HepG2 (cell line): ENCODE measurements around the gene PTCH1. TPM values are rescaled to one million over a fixed set of nuclear protein-coding genes. Genes with fewer than 3 reads are reported as not detected.

Experiments used
- CEBPG ChIP-seq: IDR thresholded peaks from 2 replicates; pipeline ENCODE4 v1.6.1; 2016
- HDAC1 ChIP-seq: sonication (generic); formaldehyde crosslinking; IDR thresholded peaks from 2 replicates; pipeline ENCODE4 v1.5.1; 2020; ENCODE audit warnings: mild to moderate bottlenecking, missing genetic modification reagents
- HMG20A ChIP-seq: IDR thresholded peaks from 2 replicates; pipeline ENCODE4 v1.6.1; 2016; ENCODE audit warnings: borderline replicate concordance
- HNF4A ChIP-seq: sonication (generic); formaldehyde crosslinking; IDR thresholded peaks from 2 replicates; pipeline ENCODE4 v1.4.0; 2020; ENCODE audit warnings: missing genetic modification reagents
- MXD4 ChIP-seq: IDR thresholded peaks from 2 replicates; pipeline ENCODE4 v1.6.1; 2016; ENCODE audit warnings: mild to moderate bottlenecking, missing biosample characterization, missing genetic modification reagents
- NR2F6 ChIP-seq, 2 experiments: IDR thresholded peaks; 2 replicates each; pipeline ENCODE4 v1.6.1; 2016; ENCODE audit warnings: antibody characterized with exemption in 1 of 2, mild to moderate bottlenecking in 1 of 2
- PHF20 ChIP-seq: sonication (generic); formaldehyde crosslinking; IDR thresholded peaks from 2 replicates; pipeline ENCODE4 v1.5.0; 2020; ENCODE audit warnings: mild to moderate bottlenecking, missing genetic modification reagents
- RFX5 ChIP-seq: IDR thresholded peaks from 2 replicates; pipeline ENCODE4 v1.6.1; 2011; ENCODE audit warnings: low read depth, low read length, improper control_type of control experiment
- SAP130 ChIP-seq: IDR thresholded peaks from 2 replicates; pipeline ENCODE4 v1.6.1; 2016; ENCODE audit warnings: low read depth
- TBX2 ChIP-seq: sonication (generic); formaldehyde crosslinking; IDR thresholded peaks from 2 replicates; pipeline ENCODE4 v1.5.0; 2020; ENCODE audit warnings: missing genetic modification reagents, mild to moderate bottlenecking, borderline replicate concordance
- TGIF2 ChIP-seq: IDR thresholded peaks from 2 replicates; pipeline ENCODE4 v1.6.1; 2016; ENCODE audit warnings: control low read depth, missing compliant biosample characterization
- ZFP62 ChIP-seq: sonication (generic); formaldehyde crosslinking; IDR thresholded peaks from 2 replicates; pipeline ENCODE4 v1.4.0; 2020; ENCODE audit warnings: missing genetic modification reagents
- ZFX ChIP-seq: sonication (generic); formaldehyde crosslinking; IDR thresholded peaks from 2 replicates; pipeline ENCODE4 v1.4.0; 2020; ENCODE audit warnings: mild to moderate bottlenecking, low read depth, missing genetic modification reagents, moderate library complexity
- ZNF543 ChIP-seq: sonication (generic); formaldehyde crosslinking; IDR thresholded peaks from 2 replicates; pipeline ENCODE4 v1.4.0; 2020; ENCODE audit warnings: mild to moderate bottlenecking, missing genetic modification reagents
- polyA plus RNA-seq, 8 experiments: library from polyadenylated mRNA; depleted of rRNA in 3 of 8; stranded (reverse) in 7 of 8; unstranded in 1 of 8; fragments of >200 nt; fragmentation: Illumina TruSeq in 4 of 8; extraction: Trizol in 4 of 8; gene quantifications; 2 replicates each; pipeline versions ENCODE4 v1.2.1 to v1.2.3, GENCODE V29; 2011 to 2016; ENCODE audit warnings: low read depth in 4 of 8, missing spikeins in 1 of 8, mixed read lengths in 1 of 8; ENCODE audit not compliant: insufficient read depth in 1 of 8
- total RNA-seq, 5 experiments: library from RNA; depleted of rRNA; stranded (reverse); fragments of >200 nt; fragmentation: Illumina TruSeq; extraction: Trizol; gene quantifications; 2 replicates each; pipeline ENCODE4 v1.2.3, GENCODE V29; 2016; ENCODE audit warnings: low read depth in 1 of 5
- TF ChIP-seq, protein P1 (sequence below): sonication (generic); formaldehyde crosslinking; IDR thresholded peaks from 2 replicates; pipeline ENCODE4 v1.9.0; 2021; ENCODE audit warnings: mild to moderate bottlenecking, missing genetic modification reagents
- TF ChIP-seq, protein P2 (sequence below): IDR thresholded peaks from 2 replicates; pipeline ENCODE4 v1.6.1; 2018; ENCODE audit warnings: missing genetic modification reagents
- TF ChIP-seq, protein P3 (sequence below): sonication (generic); formaldehyde crosslinking; IDR thresholded peaks from 2 replicates; pipeline ENCODE4 v1.4.0; 2020; ENCODE audit warnings: missing genetic modification reagents
- TF ChIP-seq, protein P4 (sequence below): IDR thresholded peaks from 2 replicates; pipeline ENCODE4 v1.4.0; 2020; ENCODE audit warnings: mild to moderate bottlenecking, missing genetic modification reagents

The PTCH1 gene
- total and polyA plus RNA-seq, 2 of the 13 experiments (the other 11 are each of a cell fraction or from before 2014, with no cell fraction given) = 2.8 to 3.9 TPM

DNA sequence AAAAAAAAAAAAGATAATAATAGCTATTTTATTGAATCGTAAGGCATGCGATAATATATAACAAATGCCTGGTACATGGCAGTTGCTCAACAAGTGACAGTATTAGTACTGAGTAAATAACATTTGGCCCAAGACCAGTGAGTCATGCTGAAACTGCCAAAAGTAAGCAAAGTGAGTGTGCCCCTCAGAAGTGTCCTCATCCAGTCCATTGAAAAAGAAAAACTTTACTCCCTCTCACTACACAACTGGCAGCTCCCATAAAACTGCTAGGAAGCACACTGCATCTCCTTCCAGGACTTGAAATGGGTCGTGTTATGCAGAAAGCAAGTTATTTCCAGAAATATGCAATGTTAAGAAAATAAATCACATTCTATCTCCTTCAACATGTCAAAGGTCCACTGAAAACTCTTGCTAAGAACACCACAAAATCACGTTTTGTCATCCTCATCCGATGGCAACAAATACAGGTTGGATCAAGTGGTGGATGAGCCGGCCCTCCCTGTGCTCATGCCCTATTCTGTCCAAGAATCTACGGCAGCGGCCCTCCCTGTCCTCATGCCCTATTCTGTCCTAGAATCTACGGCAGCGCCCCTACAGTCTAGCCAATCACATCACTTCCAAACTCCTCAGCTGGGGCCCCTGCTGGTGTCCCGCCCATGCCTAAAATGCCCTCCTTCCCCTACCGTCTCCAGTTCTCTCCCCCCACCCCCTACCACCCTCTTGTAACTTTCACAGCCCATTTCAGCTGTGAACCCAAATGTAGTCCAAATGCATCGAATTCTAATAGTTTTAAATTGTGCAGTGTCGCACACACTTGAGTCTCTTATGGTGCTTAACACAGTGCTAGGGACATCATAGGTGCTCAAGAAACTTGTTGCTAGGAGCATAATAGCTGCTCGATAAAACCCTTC, 12.5 kb downstream of the PTCH1 start (continued):
- TF ChIP-seq, protein P1, sequence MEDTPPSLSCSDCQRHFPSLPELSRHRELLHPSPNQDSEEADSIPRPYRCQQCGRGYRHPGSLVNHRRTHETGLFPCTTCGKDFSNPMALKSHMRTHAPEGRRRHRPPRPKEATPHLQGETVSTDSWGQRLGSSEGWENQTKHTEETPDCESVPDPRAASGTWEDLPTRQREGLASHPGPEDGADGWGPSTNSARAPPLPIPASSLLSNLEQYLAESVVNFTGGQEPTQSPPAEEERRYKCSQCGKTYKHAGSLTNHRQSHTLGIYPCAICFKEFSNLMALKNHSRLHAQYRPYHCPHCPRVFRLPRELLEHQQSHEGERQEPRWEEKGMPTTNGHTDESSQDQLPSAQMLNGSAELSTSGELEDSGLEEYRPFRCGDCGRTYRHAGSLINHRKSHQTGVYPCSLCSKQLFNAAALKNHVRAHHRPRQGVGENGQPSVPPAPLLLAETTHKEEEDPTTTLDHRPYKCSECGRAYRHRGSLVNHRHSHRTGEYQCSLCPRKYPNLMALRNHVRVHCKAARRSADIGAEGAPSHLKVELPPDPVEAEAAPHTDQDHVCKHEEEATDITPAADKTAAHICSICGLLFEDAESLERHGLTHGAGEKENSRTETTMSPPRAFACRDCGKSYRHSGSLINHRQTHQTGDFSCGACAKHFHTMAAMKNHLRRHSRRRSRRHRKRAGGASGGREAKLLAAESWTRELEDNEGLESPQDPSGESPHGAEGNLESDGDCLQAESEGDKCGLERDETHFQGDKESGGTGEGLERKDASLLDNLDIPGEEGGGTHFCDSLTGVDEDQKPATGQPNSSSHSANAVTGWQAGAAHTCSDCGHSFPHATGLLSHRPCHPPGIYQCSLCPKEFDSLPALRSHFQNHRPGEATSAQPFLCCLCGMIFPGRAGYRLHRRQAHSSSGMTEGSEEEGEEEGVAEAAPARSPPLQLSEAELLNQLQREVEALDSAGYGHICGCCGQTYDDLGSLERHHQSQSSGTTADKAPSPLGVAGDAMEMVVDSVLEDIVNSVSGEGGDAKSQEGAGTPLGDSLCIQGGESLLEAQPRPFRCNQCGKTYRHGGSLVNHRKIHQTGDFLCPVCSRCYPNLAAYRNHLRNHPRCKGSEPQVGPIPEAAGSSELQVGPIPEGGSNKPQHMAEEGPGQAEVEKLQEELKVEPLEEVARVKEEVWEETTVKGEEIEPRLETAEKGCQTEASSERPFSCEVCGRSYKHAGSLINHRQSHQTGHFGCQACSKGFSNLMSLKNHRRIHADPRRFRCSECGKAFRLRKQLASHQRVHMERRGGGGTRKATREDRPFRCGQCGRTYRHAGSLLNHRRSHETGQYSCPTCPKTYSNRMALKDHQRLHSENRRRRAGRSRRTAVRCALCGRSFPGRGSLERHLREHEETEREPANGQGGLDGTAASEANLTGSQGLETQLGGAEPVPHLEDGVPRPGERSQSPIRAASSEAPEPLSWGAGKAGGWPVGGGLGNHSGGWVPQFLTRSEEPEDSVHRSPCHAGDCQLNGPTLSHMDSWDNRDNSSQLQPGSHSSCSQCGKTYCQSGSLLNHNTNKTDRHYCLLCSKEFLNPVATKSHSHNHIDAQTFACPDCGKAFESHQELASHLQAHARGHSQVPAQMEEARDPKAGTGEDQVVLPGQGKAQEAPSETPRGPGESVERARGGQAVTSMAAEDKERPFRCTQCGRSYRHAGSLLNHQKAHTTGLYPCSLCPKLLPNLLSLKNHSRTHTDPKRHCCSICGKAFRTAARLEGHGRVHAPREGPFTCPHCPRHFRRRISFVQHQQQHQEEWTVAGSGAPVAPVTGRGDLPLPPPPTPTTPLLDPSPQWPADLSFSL (CRISPR knock-in tag) = peak; percentile 49
- TF ChIP-seq ZFX (CRISPR knock-in tag) (peak; percentile 14; the same call in 1 of the 2 replicates), ZNF543 (CRISPR knock-in tag) (no peak), RFX5 (no peak), ZFP62 (no peak), HMG20A (CRISPR knock-in tag) (peak; percentile 78), HDAC1 (CRISPR knock-in tag) (peak; percentile 53), PHF20 (CRISPR knock-in tag) (no peak), NR2F6 (IDR thresholded peaks at IDR 0.05) (peak; percentile 27; the same call in 1 of the 2 replicates), NR2F6 (CRISPR knock-in tag; IDR thresholded peaks at IDR 0.05) (peak; percentile 60), CEBPG (peak; percentile 90), TBX2 (peak; percentile 67; the same call in 1 of the 2 replicates), SAP130 (CRISPR knock-in tag) (peak; percentile 87), MXD4 (CRISPR knock-in tag) (peak; percentile 59; the same call in 1 of the 2 replicates), HNF4A (CRISPR knock-in tag) (peak; percentile 25; the same call in 1 of the 2 replicates), TGIF2 (CRISPR knock-in tag) (peak; percentile 74; the same call in 1 of the 2 replicates)
- TF ChIP-seq, protein P2, sequence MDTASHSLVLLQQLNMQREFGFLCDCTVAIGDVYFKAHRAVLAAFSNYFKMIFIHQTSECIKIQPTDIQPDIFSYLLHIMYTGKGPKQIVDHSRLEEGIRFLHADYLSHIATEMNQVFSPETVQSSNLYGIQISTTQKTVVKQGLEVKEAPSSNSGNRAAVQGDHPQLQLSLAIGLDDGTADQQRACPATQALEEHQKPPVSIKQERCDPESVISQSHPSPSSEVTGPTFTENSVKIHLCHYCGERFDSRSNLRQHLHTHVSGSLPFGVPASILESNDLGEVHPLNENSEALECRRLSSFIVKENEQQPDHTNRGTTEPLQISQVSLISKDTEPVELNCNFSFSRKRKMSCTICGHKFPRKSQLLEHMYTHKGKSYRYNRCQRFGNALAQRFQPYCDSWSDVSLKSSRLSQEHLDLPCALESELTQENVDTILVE (CRISPR knock-in tag) = peak; percentile 61; the same call in 1 of the 2 replicates
- TF ChIP-seq, protein P3, sequence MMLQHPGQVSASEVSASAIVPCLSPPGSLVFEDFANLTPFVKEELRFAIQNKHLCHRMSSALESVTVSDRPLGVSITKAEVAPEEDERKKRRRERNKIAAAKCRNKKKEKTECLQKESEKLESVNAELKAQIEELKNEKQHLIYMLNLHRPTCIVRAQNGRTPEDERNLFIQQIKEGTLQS (CRISPR knock-in tag) = peak; percentile 85
- TF ChIP-seq, protein P4, sequence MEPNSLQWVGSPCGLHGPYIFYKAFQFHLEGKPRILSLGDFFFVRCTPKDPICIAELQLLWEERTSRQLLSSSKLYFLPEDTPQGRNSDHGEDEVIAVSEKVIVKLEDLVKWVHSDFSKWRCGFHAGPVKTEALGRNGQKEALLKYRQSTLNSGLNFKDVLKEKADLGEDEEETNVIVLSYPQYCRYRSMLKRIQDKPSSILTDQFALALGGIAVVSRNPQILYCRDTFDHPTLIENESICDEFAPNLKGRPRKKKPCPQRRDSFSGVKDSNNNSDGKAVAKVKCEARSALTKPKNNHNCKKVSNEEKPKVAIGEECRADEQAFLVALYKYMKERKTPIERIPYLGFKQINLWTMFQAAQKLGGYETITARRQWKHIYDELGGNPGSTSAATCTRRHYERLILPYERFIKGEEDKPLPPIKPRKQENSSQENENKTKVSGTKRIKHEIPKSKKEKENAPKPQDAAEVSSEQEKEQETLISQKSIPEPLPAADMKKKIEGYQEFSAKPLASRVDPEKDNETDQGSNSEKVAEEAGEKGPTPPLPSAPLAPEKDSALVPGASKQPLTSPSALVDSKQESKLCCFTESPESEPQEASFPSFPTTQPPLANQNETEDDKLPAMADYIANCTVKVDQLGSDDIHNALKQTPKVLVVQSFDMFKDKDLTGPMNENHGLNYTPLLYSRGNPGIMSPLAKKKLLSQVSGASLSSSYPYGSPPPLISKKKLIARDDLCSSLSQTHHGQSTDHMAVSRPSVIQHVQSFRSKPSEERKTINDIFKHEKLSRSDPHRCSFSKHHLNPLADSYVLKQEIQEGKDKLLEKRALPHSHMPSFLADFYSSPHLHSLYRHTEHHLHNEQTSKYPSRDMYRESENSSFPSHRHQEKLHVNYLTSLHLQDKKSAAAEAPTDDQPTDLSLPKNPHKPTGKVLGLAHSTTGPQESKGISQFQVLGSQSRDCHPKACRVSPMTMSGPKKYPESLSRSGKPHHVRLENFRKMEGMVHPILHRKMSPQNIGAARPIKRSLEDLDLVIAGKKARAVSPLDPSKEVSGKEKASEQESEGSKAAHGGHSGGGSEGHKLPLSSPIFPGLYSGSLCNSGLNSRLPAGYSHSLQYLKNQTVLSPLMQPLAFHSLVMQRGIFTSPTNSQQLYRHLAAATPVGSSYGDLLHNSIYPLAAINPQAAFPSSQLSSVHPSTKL = peak; percentile 87
